Smooth muscle cell (in vitro differentiated cells): ENCODE measurements around the gene CPA1. TPM values are rescaled to one million over a fixed set of nuclear protein-coding genes. Genes with fewer than 3 reads are reported as not detected.

Experiments used
- DNase-seq: peaks from one replicate; lab custom pipeline; 2025; ENCODE audit not compliant: unreplicated experiment; lab: John Stamatoyannopoulos, UW
- H2AFZ ChIP-seq: fragments of 200-600 bp; sonication (generic); 2 replicates; pipeline ENCODE4 v1.6.0; 2016; ENCODE audit warnings: antibody characterized with exemption, low read depth, mild to moderate bottlenecking
- H3F3A ChIP-seq: fragments of 200-600 bp; sonication (generic); 2 replicates; pipeline ENCODE4 v1.6.0; 2017; ENCODE audit warnings: antibody characterized with exemption, low read depth
- H3K27ac ChIP-seq: fragments of 200-600 bp; sonication (generic); 2 replicates; pipeline ENCODE4 v1.5.1; 2016; ENCODE audit warnings: low read depth, mild to moderate bottlenecking
- H3K27me3 ChIP-seq: fragments of 200-600 bp; sonication (generic); 2 replicates; pipeline ENCODE4 v1.6.1; 2016; ENCODE audit warnings: low read depth, mild to moderate bottlenecking
- H3K36me3 ChIP-seq: fragments of 200-600 bp; sonication (generic); 2 replicates; pipeline ENCODE4 v1.5.1; 2016; ENCODE audit warnings: low read depth
- H3K4me1 ChIP-seq: fragments of 200-600 bp; sonication (generic); 2 replicates; pipeline ENCODE4 v1.5.1; 2016; ENCODE audit warnings: low read depth
- H3K4me2 ChIP-seq: fragments of 200-600 bp; sonication (generic); 2 replicates; pipeline ENCODE4 v1.6.0; 2016; ENCODE audit warnings: mild to moderate bottlenecking
- H3K4me3 ChIP-seq: fragments of 200-600 bp; sonication (generic); 2 replicates; pipeline ENCODE4 v1.5.1; 2016; ENCODE audit warnings: mild to moderate bottlenecking
- H3K79me2 ChIP-seq: fragments of 200-600 bp; sonication (generic); 2 replicates; pipeline ENCODE4 v1.6.0; 2016; ENCODE audit warnings: low read depth, mild to moderate bottlenecking
- H3K9ac ChIP-seq: fragments of 200-600 bp; sonication (generic); 2 replicates; pipeline ENCODE4 v1.6.0; 2016; ENCODE audit warnings: low read depth
- H3K9me3 ChIP-seq: fragments of 200-600 bp; sonication (generic); replicated peaks from 2 replicates; pipeline ENCODE4 v1.5.1; 2016; ENCODE audit warnings: low read depth
- H4K20me1 ChIP-seq: fragments of 200-600 bp; sonication (generic); 2 replicates; pipeline ENCODE4 v1.6.0; 2016; ENCODE audit warnings: low read depth
- WGBS: methylation state at CpG from one replicate; pipeline ENCODE4 v1.1.7; 2016; ENCODE audit warnings: low lambda C conversion rate; 5-methylcytosine and 5-hydroxymethylcytosine counted together
- polyA plus RNA-seq: library from polyadenylated mRNA; unstranded; fragments of >200 nt; fragmentation: Nextera tagmentation; extraction: Ambion mirVana; gene quantifications from 2 replicates; pipeline ENCODE4 v1.2.1, GENCODE V29; 2016
- total RNA-seq: library from RNA; depleted of rRNA; stranded (reverse); fragments of >200 nt; gene quantifications from 2 replicates; pipeline ENCODE4 v1.2.3, GENCODE V29; 2014
- TF ChIP-seq, protein P1 (sequence below): fragments of 200-600 bp; sonication (generic); IDR thresholded peaks from 2 replicates; pipeline ENCODE4 v1.5.1; 2017; ENCODE audit warnings: borderline replicate concordance, mild to moderate bottlenecking, antibody characterized with exemption; ENCODE audit not compliant: insufficient read depth, poor library complexity, severe bottlenecking

The CPA1 gene
- total and polyA plus RNA-seq, 2 experiments from 2014 or later, result 0.90 to 3.8 TPM

- Histone ChIP-seq H3K9ac (no peak overlapping the region), H3K4me1 (peaks cover 11% of the 10 kb centered on the region), H2AFZ (peak overlapping the region; percentile 51), H3K4me2 (peak overlapping the region; percentile 69), H4K20me1 (no peaks in the 10 kb centered on the region), H3K36me3 (no peaks in the 10 kb centered on the region), H3K9me3 (no peaks in the 10 kb centered on the region), H3K27me3 (no peaks in the 10 kb centered on the region), H3K27ac (peak overlapping the region; percentile 53), H3F3A (no peaks in the 10 kb centered on the region), H3K79me2 (no peaks in the 10 kb centered on the region), H3K4me3 (no peak overlapping the region)
- DNase-seq, result no peak
- 35% methylated on average over 4 of the region's 4 CpGs for WGBS
- TF ChIP-seq, protein P1, sequence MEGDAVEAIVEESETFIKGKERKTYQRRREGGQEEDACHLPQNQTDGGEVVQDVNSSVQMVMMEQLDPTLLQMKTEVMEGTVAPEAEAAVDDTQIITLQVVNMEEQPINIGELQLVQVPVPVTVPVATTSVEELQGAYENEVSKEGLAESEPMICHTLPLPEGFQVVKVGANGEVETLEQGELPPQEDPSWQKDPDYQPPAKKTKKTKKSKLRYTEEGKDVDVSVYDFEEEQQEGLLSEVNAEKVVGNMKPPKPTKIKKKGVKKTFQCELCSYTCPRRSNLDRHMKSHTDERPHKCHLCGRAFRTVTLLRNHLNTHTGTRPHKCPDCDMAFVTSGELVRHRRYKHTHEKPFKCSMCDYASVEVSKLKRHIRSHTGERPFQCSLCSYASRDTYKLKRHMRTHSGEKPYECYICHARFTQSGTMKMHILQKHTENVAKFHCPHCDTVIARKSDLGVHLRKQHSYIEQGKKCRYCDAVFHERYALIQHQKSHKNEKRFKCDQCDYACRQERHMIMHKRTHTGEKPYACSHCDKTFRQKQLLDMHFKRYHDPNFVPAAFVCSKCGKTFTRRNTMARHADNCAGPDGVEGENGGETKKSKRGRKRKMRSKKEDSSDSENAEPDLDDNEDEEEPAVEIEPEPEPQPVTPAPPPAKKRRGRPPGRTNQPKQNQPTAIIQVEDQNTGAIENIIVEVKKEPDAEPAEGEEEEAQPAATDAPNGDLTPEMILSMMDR, result no peak
These were observed 29.4 kb downstream of the CPA1 start for GRCh38 chr7:130409712-130410072.

GRCh38 chr7:130410868-130411541 lies 30.7 kb downstream of the CPA1 start:
- peaks cover 11% of the 10 kb centered on the region for H3K4me1 ChIP-seq

GRCh38 chr7:130413201-130413600 lies 32.9 kb downstream of the CPA1 start:
- H3K27me3 ChIP-seq, result no peaks in the 10 kb centered on the region
- 75% methylated on average over 4 of the region's 4 CpGs for whole genome bisulfite sequencing

More at GRCh38 chr7:130410868-130411541, 30.7 kb downstream of the CPA1 start:
- no peak overlapping the region for H2AFZ ChIP-seq
- no peak for DNase-seq
- no peaks in the 10 kb centered on the region for H3K36me3 ChIP-seq
- TF ChIP-seq, protein P1, result no peak
- no peaks in the 10 kb centered on the region for H3K79me2 ChIP-seq
- no peaks in the 10 kb centered on the region for H4K20me1 ChIP-seq
- H3K27ac ChIP-seq, result no peak overlapping the region
- H3K27me3 ChIP-seq, result no peaks in the 10 kb centered on the region
- no peaks in the 10 kb centered on the region for H3F3A ChIP-seq
- no peak overlapping the region for H3K4me3 ChIP-seq
- no peak overlapping the region for H3K4me2 ChIP-seq
- 71% methylated on average over 4 of the region's 4 CpGs for WGBS
- no peaks in the 10 kb centered on the region for H3K9me3 ChIP-seq
- H3K9ac ChIP-seq, result no peak overlapping the region

GRCh38 chr7:130415006-130415405 lies 34.7 kb downstream of the CPA1 start:
- H3K4me2 ChIP-seq, result no peak overlapping the region
- DNase-seq, result no peak
- H4K20me1 ChIP-seq, result no peaks in the 10 kb centered on the region
- no peak overlapping the region for H3K9ac ChIP-seq
- TF ChIP-seq, protein P1, result no peak
- no peaks in the 10 kb centered on the region for H3K36me3 ChIP-seq
- no peaks in the 10 kb centered on the region for H3K27me3 ChIP-seq
- no peaks in the 10 kb centered on the region for H3K9me3 ChIP-seq
- no peak overlapping the region for H3K27ac ChIP-seq
- peaks cover 8% of the 10 kb centered on the region for H3F3A ChIP-seq
- H2AFZ ChIP-seq, result no peak overlapping the region
- H3K4me3 ChIP-seq, result no peak overlapping the region
- H3K79me2 ChIP-seq, result no peaks in the 10 kb centered on the region
- peaks cover 18% of the 10 kb centered on the region for H3K4me1 ChIP-seq

More at GRCh38 chr7:130413201-130413600, 32.9 kb downstream of the CPA1 start:
- Histone ChIP-seq H3K4me2 (no peak overlapping the region), H3F3A (peaks cover 8% of the 10 kb centered on the region), H3K79me2 (no peaks in the 10 kb centered on the region), H3K9ac (no peak overlapping the region), H3K36me3 (no peaks in the 10 kb centered on the region), H4K20me1 (no peaks in the 10 kb centered on the region), H3K27ac (no peak overlapping the region), H3K9me3 (no peaks in the 10 kb centered on the region), H3K4me1 (peaks cover 23% of the 10 kb centered on the region), H2AFZ (no peak overlapping the region), H3K4me3 (no peak overlapping the region)
- TF ChIP-seq, protein P1, result no peak
- DNase-seq, result no peak
